GM18870 (cell line): ENCODE measurements around the gene SMYD3.
"Not testable (repeated sequence)": the region's sequence is repeated elsewhere in the genome, so short reads cannot be mapped to it uniquely, and the experiment has no call there.

Experiments
- ATAC-seq: cut with Tn5 transposase; IDR thresholded peaks from one replicate; pipeline ENCODE4 v1.9.1; 2021; ENCODE audit warnings: moderate library complexity; ENCODE audit not compliant: unreplicated experiment

The SMYD3 gene

DNA sequence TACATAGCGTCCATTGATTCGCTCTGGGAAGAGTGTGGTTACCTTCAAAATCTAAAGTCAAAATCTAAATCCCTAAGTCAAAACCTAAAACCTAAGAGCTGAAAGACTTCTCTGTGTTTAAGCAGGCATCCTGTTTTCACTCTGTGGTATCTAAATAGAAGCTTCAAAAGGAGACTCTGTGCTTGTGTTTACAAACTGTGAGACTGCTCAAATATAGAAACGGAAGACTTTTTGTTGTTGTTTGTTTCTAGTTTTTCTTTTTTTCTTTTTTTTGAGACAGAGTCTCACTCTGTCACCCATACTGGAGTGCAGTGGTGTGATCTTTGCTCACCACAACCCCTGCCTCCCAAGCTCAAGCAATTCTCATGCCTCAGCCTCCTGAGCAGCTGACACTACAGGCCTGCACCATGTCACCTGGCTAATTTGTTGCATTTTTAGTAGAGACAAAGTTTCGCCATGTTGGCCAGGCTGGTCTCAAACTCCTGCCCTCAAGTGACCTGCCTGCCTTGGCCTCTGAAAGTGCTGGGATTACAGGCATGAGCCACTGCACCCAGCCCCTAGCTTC, 425.9 kb downstream of the SMYD3 start:
- no peak for ATAC-seq

DNA sequence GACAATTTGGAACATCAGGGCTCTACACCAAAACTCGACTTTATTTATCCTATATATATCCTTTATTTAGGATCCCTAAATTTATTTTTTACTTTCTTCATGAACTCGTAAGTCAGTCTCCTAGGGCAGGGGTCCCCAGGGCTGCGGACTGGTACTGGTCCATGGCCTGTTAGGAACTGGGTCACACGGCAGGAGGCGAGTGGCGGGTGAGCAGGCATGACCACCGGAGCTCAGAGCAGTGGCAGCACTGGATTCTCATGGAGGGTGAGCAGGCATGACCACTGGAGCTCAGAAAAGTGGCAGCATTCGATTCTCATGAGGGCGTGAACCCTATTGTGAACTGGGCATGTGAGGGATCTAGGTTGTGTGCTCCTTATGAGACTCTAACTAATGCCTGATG, 427.0 kb downstream of the SMYD3 start:
- ATAC-seq = no peak

DNA sequence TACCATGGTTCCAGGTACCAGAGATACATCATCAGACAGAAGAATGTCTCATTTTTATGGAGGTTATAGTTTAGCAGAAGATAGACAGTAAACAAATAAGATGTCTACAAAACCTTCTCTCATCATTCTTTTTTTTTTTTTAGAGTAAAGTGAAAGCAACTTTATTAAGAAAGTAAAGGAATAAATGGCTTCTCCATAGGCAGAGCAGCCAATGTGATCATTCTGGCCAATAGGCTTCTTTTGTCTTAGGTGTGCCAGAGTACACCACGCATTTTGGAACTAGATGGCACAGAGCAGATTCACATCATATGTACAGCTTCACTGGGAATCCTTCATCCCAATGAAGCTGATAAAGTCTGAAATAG, 428.2 kb downstream of the SMYD3 start:
- ATAC-seq = no peak

DNA sequence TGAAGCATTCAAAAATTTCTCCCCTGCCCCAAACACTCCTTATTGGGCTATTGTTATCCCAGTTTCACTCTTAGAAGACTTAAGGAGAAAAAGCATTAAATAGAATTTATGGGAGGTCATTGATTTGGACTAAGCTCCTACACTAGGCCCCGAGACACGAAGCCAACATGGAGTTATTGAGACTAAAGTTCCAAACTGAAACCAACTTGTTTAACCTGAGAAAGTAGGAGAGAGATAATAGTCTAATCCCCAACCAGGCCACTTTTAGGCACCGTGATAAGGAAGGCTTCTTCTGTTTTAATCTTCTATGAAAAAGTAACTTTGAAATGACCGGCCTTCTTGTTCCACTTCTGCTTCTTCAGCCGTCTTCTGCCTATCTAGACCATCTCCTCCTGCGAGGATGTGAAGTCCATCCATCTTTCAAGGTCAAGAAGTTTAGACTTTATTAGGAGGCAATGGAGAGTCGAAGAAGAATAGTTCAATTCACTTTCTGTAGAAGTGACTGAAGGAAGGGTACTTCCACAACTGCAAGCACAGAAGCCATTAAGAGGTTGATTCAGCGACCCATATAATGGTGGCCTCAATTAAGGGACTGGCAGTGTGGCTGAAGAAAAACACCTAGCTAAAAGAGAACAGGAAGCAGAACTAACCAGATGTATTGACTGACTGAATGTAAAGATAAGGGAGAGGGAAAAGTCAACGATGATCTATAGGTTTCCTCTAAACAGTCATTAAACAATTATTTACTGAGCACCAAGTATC, 428.8 kb downstream of the SMYD3 start:
- ATAC-seq = no peak

DNA sequence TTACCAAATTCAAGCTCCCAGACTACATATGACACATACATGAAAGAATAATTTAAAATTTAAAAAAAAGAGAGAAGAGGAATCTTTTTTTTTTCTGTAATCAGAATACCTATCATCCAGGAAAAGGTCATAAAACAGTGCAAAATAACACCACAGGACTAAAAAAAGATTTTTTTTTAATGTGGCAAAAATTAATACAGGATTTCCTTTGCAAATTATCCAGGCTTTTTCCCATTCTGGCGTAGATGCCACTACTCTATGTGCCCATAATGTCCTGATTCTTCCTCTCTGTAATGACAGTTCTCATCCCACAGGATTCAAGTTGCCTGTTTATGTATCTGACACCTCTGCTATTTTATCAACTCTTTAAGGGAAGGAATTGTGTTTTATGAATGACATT, 429.6 kb downstream of the SMYD3 start:
- ATAC-seq = no peak

DNA sequence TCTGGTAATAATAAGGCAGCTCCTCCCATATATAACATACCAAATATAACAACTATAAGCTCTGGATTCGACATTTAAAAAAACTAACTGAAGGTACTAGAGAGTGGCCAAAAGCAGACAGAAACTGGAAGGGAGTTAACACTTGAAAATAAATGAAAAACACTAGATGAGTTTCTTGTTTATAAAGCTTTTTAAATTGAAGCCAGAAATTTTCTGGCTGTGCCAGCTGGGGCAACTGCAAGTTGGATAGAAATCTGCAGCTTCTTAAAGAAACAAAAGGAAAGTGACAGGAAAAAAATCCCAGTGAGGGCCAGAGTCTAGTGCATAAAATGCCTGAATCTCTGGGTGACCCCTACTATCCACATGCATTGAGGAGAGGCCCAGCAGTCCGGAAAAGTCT, 432.7 kb downstream of the SMYD3 start:
- ATAC-seq = no peak

DNA sequence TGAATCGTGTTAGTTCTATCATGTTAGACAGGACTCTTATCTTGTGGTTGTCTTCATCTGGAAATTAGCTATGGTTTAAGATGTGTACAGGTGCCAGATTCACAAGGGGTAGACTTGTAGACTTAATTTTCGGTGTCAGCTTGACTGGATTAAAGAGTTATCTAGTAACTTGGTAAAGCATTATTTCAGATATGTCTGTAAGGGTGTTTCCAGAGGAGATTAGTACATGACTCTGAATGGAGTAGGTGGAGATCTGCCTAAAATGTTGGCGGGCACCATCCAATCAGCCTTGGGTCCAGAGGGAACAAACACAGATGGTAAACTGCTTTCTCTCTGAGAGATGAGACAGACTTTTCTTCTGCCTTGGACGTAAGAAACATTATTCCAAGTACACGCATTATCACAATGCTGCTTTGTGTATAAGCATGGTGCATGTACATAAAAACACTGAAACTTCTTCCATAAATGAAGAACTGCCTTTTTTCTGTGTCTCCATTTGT, 434.6 kb downstream of the SMYD3 start:
- no peak for ATAC-seq

DNA sequence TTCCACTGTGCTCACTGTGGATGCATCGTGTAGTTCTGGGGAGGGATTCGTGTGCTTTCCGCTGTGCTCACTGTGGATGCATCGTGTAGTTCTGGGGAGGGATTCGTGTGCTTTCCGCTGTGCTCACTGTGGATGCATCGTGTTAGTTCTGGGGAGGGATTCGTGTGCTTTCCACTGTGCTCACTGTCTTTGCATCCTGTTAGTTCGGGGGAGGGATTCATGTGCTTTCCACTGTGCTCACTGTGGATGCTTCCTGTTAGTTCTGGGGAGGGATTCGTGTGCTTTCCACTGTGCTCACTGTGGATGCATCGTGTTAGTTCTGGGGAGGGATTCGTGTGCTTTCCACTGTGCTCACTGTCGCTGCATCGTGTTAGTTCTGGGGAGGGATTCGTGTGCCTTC, 435.1 kb downstream of the SMYD3 start:
- not testable (repeated sequence) for ATAC-seq

DNA sequence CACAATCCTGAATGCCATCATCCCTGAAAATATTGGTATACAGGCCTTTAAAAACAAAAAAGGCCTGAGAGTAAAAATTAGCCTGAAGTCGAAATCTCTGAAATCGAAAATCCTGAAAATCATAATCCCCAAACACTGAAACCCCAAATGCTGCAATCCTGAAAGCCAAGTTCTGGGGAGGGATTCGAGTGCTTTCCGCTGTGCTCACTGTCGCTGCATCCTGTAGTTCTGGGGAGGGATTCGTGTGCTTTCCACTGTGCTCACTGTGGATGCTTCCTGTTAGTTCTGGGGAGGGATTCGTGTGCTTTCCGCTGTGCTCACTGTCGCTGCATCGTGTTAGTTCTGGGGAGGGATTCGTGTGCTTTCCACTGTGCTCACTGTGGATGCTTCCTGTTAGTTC, 435.5 kb downstream of the SMYD3 start:
- ATAC-seq = not testable (repeated sequence)

DNA sequence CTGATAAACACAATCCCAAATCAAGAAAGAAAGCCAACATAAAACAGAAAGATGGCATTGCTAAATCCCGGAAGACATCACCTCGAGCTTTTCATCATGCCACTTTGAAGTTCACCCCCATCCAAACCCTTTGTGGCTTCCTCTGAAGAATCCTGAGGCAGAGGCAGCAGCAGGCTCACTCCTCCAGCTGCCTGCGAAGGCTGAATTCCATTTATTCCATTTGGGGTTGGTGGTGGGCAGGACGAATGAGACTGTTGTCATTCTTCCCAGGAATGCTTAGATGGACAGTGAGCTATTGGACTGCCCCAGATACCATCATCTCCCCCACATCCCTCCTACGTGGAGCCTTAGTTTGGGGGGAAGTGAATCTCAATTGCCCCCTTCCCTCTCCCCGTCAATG, 437.5 kb downstream of the SMYD3 start:
- ATAC-seq = no peak

DNA sequence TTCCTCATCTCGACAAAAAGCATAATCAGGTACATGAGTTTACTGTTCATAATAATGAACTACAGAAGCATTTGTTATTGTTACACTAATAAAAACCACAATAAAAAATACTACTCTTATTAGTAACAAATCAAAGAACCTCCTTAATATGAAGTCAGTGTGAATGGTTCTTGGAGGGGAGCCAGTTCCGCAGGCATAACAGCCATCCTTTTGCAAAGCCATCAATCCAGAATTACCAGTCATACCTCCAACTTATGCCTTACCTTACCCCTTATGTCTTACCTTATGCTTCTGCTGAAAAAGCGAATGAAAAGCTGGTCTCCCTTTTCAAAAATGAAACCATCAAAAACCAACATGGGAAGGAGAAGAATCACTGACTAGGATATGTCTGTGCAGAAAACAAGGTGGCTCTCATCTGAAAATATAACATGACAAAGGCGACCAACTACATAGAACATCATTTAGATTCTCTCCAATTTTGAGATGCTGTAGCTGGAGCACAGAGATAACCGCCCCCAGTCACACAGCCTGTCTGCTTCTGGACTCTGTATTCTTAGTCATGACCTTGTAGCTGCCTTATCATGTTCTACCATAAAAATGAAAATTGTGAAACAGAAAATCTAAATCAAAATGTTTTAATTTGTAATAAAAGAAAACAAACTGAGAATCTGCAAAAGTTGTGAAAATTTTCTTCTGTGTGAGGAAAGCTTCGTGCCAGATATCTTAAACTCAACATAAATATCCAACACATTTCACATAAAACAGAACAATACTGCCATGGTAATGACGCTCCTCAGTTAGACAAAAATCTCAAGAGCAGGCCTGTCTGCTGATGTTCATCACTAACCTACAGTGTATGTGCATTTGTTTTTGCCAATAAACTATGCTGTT, 438.2 kb downstream of the SMYD3 start:
- ATAC-seq = no peak

DNA sequence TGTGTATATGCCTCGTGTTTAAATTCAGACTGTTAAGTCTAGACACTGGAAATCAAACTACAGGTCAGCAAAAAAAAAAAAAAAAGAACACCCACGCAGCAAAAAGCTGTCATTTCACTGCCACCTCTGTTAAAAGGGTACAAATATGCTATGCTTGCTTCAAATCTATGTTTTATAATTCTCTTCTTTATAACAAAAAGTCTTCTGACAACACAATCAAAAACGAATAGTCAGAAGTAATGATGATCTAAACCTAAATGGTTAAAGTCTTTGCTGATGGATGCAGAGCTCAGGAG, 438.9 kb downstream of the SMYD3 start:
- no peak for ATAC-seq

DNA sequence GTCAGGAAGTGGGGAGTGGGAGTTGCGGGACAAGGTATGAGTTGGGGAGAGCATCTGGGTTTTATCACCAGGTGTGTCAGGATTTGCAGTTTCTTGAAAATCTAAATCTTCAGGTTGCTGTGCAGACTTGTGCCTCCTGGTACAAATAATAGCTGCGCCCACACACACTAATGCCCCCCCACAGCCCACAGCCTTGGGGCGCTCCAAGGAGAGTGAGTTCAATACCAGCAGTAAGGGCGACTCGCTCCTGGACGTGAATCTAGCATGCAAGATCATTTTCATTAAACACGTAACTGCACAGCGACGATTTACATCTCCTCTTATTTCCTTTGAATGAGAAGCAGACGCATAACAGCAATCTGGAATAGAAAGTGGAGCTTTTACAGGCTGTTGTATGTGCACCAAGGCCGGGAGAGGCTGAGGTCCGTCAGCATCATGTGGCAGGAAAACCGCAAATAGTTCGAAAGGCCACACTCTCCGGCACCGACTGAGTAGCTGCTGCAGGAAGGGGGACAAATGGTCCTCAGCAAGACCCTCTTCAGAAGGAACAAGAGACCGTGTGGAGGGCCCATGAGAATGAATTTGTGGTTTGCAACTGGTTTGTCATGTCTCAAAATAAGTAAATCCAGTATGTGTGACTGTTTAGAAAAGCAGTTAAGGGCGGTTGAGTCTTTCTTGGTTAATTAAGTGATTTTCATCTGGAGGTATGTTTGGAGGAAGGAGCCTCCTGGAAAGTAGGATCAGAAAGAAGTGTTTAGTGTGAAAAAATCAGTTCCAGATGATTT, 439.5 kb downstream of the SMYD3 start:
- ATAC-seq = no peak

DNA sequence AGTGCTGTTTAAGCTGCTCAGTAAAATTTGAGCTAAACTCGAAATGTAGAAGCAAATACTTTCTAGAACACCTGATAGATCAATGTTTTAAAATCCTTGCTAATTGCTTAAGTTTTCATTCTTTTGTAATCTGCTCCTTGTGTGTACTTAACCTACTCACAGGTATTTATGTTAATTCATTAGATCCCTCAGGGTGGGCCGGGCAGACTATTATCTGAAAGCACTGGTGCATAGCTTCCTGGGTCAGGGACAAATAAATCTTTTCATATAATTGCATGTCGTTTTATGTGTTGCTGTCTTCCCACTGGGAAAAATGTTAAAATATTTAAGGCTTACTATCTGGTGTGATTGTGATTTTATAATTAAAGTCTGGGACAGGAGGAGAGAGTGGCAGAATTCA, 440.5 kb downstream of the SMYD3 start:
- ATAC-seq = no peak

DNA sequence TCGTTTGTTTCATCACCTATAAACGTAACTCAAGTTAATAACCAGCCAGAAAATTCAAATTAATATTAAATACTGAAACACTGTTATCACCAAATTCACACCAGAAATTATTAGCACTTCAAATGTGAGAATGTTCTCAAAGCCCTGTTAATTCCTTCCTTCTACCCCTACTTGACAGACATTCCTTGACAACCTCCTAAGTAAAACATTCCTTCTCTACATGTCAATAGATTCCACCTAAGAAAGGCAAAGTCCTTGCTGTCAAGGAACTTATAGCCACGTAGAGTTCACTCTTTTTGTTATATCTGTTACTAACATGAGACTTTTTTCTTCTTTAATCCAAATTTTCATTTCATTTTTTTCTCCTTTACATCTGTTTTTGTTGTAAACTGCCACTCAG, 441.5 kb downstream of the SMYD3 start:
- ATAC-seq = no peak

DNA sequence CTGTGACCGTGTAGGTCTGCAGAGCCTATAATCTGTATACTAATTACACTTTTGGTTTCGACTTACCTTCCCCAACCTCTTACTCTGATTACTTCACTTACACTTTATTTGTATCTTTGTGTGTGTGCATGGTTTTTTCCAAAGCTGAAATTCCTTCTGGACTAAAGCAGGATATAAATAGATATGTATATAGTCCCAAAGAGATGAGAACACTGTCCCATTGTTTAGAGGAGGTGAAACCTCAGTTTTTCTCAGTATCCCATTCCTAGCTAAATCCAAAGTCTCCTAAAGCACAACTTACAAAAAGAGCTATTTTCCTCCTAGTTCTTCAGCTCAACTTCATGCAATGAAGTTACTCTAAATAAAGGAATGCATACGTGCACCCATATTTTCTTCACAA, 442.2 kb downstream of the SMYD3 start:
- no peak for ATAC-seq

DNA sequence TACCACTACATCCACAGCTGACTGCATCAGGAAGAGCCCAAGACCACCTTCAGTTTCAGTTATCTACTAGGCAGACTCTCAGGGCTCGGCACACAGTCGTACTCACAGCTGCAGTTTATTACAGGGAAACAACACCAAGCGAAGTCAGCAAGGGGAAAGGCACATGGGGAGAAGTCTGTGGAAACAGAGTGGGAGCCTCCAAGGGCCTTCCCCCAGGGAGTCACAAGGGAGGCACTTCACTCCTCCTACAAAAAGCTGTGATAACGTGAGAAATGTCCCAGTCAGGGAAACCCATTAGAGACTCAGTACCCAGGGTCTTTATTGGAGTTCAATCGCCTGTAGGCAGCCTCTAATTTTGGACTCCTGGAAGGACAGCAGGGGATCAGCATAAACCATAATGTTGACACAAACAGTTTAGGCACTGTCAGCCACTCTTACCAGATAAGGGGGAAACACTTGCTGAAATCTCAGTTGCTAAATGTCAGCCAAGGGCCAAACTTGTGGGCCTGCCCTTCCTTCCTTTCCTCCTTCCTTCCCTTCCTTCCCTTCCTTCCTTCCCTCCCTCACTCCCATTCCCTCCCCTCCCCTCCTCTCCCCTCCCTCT, 444.0 kb downstream of the SMYD3 start:
- ATAC-seq = no peak

DNA sequence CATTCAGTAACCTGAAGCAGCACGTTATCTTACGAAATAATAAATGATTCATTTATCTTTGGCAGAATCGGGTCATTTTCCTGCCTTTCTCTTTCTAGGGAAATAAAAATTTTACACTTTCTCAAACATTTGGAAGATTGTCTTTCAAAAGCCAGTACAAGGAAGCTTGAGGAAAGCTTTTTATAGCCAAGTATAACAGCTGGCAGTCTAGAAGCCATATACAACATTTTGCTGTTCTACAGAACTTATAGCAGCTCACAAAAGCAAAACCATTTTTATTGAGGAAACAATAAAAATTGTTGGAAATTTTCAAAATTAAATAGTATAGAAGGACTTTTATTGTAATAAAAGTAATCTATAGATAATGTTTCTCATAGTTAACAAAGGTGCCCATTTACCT, 448.6 kb downstream of the SMYD3 start:
- ATAC-seq = no peak

DNA sequence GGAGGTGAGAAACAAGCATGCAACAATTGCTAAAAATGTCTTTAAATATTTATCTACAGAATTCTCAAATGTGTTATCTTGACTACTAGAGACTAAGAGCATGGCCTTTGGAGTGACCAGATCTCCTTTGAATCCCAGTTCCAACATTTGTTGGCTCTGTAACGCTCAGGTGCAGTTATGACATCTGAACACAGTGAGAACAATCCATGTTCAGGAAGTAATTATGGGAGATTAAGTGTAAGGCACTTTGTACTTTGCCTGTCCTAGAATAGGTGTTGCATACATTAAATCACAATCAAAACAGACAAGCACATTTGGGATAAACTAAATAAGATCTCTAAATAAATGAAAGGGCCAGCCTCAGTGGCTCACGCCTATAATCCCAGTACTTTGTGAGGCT, 454.5 kb downstream of the SMYD3 start:
- ATAC-seq = no peak

DNA sequence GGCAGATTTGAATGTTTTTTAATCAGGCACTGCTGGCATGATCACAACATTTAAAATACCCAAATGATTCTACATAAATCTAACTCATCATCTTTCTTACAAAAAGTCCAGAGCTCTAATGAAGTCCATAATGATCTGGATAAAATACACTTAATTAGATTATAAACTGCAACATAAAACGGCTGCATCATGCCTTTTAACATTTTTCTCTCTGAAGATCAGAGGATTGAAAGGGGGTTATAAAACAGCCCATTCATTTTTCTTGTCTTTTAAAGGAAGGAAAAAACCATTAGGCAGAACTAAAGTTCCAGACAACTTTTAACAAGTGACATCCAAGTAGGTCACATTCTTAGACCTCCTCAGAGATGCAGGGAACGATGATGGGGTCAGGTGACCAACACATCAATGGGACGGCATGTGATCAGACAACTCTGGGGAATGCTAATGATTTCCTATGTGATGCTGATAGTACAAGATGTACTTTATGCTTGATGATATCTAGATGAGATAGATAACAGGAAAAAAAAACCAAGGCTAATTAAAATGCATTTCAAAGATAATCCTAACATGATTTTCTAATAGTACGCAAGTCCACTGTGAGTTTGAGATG, 455.1 kb downstream of the SMYD3 start:
- ATAC-seq = no peak
